ENCODE data around the gene SAP130.
"Not testable (repeated sequence)": the region's sequence is repeated elsewhere in the genome, so short reads cannot be mapped to it uniquely, and the experiment has no call there.

The SAP130 gene

DNA sequence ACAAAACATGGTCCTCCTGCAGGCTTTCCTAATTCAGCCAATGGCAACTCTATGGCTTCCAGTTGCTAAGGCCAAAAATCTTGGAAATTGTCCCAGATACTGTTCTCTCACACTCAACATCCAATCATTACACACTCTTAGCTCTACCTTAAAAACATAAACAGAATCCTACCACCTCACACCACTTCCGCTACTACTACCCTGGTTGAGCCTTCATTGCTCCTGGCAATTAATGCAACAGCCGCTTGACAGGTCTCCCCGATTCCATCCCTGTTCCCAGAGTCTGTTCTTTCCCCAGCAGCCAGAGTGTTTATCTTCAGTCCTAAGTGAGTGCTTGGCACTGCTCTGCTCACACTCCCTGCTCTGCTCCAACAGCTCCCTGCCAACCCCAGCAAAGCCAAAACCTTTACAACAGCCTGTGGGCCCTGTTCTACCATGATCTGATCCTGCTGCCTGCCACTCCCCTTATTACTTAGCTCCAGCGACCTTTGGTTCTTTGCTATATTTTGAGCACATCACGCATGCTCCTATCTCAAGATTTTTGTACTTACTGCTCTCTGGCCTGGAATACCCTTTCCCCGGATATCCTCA is 74.6 kb downstream of the SAP130 start:
- no peak for DNase-seq (ENCODE audit: low read depth)

DNA sequence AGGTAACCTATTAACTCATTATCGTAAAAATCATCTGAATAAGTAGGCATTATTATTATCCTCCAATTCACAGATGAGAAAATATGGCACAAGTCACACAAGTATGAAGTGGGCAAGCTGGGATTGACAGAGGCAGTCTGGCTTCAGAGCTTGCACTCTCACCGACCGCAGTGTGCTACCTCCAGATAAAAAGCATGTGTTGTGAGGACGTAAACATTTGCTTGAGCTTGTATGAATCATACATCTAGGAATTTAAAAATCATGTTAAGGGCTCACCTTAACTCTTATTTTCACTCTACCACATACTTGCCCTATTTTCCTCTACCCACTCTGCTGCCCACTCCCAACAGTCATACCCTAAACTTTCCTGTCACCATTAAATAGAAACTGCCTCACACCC is 76.8 kb downstream of the SAP130 start:
- DNase-seq (ENCODE audit: low read depth), result no peak

DNA sequence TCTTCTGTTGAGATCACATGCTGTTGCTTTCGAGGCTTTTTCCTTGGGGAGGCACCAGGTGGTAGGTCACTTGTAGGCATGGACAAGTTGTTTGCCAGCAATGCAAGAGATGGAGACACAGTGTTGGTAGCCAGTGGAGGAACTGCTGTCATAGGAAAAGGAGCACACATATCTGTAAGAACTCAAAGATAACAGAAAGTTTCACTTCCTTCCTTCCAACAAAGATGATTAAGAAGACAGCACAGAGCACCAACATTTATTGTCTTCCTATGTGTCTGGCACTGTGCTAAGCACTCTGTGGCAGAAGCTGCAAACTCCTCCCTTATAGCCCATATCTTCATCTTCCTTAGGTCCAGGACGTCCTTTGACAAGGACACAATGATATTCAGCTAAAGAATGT is 77.6 kb downstream of the SAP130 start:
- no peak for DNase-seq (ENCODE audit: low read depth)

DNA sequence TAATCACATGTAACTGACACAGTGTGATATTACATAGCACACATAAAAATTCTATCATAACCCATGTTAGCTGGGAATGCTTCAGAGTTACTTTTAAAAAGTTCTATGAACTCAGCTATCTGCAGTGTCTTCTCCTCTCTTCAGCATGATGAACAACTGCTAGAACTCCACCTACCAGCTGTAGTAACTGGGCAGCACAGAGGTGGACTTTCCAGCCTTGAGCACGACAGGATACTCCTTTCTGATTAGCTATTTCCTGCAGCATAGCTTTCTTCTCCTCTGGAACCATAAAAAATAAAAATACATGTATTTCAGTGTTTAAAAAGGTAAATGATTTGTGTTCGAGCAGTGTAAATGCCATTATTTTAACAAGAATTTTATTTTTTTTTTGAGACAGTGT is 82.6 kb downstream of the SAP130 start:
- DNase-seq (ENCODE audit: low read depth), result no peak

DNA sequence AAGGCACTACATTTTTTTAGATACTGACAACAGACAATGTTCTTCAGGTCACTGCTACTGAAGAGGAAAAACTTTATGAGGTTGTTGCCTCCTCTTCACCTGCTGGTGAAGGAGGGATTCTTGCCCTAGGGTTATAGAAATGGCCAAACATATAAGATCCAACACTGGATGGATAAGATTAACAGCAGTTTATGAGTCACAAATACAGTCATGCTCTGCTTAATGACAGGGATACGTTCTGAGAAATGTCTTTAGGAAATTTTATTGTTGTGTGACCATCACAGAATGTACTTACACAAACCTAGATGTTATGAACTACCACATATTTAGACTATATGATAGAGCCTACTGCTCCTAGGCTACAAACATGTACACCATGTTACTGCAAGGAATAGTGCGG is 84.7 kb downstream of the SAP130 start:
- no peak for DNase-seq (ENCODE audit: low read depth)

DNA sequence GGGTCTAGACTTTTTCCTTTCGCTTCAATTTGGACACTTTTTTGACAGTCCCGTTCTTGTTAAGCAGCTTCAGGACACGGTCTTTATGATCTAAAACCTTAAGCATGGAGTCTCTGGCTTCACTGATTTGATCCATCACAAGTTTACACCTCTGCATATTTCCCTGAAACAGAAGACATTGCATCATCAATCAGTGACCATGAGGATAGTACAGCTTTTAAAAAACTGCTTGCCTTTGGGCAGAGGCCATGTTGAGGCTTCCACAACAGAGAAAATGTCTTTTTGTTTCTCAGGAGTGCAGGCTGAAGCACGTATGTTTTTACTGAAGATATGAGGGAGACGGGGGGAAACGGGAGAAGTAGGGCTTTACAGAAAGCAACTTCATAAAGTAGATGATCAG is 85.9 kb downstream of the SAP130 start:
- no peak for DNase-seq (ENCODE audit: low read depth)

DNA sequence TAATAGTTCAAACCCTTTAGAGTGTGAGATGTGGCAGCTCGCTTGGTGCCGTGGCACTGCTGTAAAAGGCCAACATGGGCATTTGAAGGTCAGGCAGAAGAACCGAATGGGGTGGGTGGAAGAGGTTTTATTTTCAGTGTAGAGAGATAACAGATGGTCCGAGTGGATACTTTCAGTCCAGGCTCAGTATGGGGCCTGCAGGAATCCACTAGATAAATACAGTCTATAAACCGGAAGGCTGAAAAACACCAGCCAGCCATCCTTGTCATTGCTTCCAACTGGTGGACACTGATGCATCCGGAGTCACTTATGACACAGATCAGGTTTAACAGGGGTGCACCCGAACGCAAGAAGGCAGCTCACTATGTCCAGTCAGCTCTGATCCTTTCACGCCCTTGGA is 86.4 kb downstream of the SAP130 start:
- no peak for DNase-seq (ENCODE audit: low read depth)

DNA sequence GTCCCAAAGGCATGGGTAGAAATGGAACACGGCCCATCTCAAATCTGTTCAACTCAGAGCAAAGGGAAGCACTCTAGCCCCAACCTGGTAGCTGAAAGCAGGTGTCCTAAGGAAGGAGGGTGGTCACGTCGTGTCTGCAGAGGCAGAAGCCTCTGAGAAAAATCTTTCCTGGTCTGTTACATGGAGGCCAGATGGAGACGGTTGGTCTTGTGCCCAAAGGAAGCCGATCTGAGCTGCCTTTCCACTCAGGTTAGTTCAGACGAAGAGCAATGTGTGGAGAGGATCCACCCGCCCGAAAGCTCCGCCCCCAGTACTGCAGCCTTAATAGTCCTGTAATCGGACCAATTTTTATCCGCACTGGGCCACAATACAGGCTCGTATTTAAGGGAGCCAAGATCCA is 87.2 kb downstream of the SAP130 start:
- DNase-seq (ENCODE audit: low read depth), result no peak

DNA sequence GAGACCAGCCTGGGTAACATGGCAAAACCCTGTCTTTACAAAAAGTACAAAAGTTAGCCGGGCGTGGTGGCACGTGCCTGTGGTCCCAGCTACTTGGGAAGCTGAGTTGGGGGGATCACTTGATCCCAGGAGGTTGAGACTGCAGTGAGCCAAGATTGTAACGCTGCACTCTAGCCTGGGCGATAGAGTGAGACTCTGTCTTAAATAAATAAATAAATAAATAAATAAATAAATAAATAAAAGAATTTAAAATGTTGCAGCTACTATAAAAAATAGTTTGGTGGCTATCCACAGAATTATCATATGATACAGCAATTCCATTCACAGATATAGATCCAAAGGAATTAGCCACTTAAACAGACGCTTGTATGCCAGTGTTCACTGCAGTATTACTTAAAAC is 92.5 kb downstream of the SAP130 start:
- no peak for DNase-seq (ENCODE audit: low read depth)

DNA sequence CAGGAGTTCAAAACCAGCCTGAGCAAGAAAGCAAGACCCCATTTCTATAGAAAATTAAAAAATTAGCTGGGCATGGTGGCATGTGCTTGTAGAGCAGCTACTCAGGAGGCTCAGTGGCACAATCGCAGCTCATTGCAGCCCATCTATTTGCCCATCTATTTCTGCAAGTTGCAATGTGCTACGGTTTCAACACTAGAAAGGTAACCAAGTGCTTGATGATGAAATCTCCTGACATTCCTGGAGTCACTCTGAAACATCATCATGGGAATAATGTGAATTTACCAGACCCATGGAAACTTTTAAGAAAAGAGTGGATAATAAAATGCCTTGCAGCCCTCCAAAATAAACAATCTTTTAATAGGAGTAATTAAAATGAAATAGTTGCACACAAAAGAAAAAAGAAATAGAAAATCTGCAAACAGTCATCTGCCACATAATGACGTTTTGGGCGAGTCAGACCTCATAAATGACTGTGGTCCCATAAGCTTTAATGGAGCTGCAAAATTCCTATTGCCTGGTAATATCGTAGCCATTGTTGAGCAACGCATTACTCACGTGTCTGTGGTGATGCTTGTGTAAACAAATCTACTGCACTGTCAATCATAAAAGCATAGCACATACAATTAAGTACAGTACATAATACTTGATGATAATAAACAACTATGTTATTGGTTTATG is 95.5 kb downstream of the SAP130 start:
- no peak for DNase-seq (ENCODE audit: low read depth)

DNA sequence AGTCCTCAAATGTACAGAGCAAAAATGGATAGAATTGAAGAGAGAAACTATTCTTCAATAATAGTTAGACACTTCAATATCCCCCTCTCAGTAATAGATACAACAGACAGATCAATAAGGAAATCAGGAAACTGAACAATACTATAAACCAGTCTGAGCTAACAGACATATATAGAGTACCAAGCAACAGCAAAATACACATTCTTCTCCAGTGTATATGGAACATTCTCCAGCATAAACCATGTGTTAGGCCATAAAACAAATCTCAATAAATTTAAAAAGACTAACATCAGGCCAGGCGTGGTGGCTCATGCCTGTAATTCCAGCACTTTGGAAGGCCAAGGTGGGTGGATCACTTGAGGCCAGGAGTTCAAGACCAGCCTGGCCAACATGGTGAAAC is 98.4 kb downstream of the SAP130 start:
- DNase-seq (ENCODE audit: low read depth), result no peak

DNA sequence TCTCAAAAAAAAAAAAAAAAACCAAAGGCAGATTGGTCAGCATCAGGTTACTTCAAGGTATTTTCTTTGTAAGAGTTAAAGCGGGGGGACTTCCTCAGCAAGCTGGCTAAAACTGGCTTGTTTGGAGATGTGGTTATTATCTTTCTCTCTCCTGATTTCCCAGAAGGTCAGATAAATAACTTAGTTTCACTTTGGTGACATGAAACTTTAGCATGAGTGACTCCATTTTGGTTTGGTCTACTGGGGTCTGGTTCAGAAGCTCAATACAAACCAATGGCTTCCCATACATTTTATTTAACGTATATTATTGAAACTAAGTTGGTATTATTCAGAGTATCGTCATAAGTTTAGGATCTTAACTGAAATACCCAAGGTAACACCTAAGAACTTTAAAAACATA is 100.5 kb downstream of the SAP130 start:
- no peak for DNase-seq (ENCODE audit: low read depth)

DNA sequence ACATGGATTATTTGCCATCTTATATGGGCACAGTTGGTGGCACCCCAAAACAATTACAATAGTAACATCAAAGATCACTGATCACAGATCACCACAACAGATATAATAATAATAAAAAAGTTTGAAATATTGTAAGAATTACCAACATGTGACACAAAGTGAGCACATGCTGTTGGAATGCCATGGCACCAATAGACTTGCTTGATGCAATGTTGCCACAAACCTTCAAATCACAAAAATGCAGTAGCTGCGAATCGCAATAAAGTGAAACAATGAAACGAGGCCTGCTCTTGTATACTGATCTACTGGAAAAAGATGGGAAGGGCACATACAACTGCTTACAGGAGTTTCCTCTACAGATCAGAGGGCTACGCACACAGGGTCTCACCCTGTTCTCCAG is 109.9 kb downstream of the SAP130 start:
- DNase-seq (ENCODE audit: low read depth), result no peak

DNA sequence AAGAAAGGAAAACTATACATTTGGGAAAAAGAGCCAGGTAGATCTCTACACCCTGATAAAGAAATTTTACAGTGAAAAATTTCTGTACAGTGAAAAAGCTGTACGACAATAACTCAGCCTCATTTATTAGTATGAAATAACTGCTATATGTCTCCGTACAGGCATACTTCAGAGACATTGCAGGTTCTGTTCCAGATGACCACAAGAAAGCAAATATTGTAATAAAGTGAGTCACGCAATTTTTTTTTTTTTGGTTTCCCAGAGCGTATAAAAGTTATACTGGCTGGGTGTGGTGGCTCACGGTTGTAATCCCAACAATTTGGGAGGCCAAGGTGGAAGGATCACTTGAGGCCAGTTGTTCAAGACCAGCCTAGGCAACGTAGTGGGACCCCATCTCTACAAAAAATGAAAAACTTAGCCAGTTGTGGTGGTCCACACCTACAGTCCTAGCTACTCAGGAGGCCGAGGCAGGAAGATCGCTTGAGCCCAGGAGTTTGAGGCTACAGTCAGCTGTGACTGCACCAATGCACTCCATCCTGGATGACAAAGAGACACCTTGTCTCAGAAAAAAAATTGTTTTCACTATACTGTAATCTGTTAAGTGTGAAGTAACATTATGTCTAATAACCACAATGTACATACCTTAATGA is 113.9 kb downstream of the SAP130 start:
- no peak for DNase-seq (ENCODE audit: low read depth)

DNA sequence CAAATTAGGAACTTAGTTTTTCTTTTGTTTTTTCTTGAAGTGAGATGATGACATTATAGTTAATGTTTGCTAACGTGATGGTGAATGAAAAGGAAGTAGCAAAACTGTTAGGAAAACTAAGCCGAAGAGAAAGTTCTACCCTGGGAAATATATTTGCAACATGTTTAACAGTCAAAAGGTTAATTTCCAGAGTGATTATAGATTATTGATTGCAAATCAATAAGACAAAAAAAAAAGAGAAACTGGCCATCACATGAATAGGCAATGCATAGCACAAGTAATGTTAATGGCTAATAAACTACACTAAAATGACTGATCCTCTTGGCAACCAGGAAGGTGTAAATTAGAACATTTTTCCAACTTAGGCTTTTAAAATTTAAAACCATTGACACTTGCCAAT is 116.1 kb downstream of the SAP130 start:
- DNase-seq (ENCODE audit: low read depth), result no peak

DNA sequence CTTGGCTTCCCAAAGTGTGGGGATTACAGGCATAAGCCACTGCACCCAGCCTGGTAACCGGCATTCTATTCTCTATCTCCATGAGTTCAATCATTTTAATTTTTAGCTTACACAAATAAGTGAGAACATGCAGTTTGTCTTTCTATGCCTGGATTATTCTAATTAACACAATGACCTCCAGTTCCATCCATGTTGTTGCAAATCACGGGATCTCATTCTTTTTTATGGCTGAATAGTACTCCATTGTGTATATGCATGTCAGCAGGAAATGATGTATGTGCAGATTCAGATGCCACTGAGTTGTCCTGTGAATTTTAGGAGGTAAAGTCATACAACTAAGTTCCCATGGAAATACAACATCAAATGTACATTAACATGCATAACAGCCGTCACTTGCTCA is 117.4 kb downstream of the SAP130 start:
- DNase-seq (ENCODE audit: low read depth), result no peak

DNA sequence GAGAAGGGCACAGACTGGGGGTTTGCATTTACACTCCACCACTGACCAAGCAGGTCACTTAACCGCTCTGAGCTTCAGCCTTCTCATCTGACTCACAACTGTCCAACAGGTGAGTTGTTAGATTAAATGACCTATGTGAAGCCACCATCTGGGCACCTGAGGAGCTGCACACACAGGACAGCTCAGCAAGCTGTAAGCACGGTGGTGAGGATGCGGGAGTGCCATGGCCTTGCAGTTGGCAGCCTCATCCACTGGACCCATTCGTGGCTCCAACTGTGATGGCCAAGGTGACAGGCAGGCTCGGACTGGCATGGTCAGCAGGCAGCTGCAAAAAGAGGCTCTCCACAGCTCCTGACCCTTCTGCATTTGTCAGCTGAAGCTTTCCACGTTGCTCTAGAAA is 118.8 kb downstream of the SAP130 start:
- DNase-seq (ENCODE audit: low read depth), result no peak

DNA sequence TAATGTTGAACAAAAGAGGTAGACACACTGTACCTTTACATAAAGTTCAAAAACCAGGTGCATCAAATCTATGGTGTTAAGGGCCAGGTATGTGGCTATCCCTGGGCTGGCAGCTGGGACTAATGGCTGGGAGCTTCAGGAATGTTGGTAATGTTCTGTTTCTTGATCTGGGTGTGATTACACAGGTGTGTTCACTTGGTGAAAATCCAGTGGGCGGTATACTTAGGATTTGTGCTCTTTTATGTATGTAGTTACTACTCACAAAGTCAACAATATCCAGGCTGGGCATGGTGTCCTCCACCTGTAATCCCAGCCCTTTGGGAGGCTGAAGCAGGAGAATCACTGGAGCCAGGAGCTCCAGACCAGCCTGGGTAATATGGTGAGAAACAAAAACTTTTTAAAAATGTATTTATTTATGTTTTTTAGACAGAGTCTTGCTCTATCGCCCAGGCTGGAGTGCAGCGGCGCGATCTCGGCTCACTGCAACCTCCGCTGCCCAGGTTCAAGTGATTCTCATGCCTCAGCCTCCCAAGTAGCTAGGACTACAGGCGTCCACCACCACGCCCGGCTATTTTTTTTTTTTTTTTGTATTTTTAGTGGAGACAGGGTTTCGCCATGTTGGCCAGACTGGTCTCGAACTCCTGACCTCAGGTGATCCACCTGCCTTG is 120.0 kb downstream of the SAP130 start:
- not testable (repeated sequence) for DNase-seq (ENCODE audit: low read depth)

DNA sequence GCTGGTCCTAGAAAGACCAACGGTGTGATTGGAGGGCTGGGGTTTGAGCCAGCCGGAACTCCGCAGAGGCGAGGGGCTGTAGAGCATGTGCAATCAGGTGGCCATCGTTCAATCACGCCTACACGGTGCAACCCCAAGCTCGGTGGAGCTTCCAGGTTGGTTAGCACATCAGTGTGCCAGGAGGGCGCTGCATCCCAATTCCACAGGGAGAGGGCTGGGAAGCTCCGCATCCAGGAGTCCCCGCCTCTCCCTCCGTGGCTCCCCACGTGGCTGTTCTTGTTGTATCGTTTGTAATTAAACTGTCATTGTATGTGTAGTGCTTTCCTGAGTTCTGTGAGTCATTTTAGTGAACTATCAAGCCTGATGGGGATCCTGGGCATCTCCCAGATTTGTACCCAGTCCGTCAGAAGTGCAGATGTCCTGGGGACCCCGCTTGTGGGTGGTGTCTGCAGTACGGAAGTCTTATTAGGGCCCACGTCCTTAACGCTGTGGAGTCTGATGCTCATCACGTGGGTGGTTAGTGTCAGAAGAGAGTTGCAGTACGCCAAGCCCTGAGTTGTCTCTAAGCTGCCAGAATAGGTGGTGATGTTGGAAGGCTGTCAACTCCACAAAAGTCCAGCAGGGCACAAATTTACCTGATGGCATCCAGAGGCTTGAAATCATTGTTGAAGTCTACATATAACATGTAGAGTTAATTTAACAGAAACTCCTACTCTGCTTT is 121.5 kb downstream of the SAP130 start:
- no peak for DNase-seq (ENCODE audit: low read depth)

DNA sequence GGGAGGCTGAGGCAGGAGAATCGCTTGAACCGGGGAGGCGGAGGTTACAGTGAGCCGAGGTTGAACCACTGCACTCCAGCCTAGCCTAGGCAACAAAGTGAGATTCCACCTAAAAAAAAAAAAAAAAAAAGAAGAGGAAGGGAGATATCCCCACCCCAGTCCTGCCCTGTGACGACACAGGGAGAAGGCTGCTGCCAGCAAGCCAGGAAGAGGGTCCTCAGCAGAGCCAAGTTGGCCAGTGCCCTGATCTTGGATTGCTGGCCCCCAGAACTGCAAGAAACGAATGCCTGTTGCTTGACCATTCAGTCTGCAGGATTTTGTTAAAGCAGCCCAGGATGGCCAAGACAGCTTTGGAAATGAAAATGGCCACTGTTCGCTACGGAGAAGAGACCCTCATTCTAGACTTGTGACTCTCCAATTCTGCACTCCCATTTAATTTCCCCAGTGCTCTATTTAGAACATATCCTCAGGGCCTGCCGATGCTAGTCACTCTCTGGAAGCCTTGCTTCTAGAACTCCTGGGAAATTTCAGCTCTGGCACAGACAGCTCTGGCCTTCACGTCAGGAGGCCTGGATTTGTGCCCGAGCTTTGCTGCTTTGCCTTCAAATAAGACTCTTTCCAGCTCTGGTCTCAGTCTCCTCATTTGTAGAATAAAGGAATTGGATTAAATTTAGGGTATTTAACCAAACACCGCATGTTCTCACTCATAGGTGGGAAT is 126.4 kb downstream of the SAP130 start:
- DNase-seq (ENCODE audit: low read depth), result no peak

DNA sequence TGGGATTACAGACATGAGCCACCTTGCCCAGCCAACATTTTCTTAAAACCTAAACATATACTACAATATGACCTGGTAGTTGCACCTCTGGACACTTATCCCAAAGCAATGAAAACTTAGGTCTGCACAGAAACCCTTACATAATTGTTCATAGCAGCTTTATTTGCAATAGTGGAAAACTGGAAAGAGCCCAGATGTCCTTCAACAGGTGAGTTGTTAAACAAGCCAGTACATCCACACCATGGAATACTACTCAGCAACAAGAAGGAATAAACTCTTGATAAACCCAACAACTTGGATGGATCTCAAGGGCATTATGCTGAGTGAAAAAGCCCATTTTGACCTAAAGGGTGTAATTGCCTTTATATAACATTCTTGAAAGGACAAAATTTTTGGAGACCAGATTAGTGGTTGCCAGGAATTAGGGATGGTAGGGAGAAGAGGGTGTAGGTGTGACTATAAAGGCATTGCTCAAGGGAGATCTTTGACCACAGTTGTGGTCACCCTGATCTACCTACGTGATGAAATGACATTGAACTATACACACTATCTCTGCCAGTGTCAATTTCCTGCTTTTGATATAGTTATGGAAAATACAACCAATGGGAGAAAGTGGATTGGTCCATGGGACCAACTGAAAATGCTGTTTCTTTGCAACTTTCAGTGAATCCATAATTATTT is 130.2 kb downstream of the SAP130 start:
- no peak for DNase-seq (ENCODE audit: low read depth)

Data from T follicular helper cell (primary cell).